Measurements from ENCODE around the gene DNAJC3.

DNA sequence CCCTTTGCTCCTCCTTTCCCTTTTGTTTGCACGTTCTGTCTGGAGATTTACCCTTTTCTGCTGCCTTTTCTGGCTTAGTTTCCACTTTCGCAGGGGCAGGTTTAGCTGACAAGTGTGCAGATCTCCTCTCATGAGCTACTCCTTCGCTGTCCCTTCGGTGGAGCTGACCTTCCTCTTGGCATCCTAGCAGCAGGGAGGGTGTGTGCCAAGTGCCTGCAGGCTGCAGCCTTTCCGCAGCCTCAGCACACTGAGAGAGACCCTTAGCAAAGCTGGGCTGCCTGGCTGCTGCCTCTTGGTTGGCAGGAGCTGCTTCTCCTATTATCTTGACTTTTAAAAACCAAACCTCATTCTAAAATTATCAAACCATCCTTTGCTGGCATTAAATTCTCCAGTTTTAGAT, 132.5 kb downstream of the DNAJC3 start:
- TF ChIP-seq SIN3A (IDR thresholded peaks at IDR 0.05; ENCODE audit: borderline replicate concordance, insufficient read depth, low read depth, low read length) (no peak), POLR2AphosphoS5 (IDR thresholded peaks at IDR 0.05; ENCODE audit: low read depth, low read length) (no peak), TCF7L2 (IDR thresholded peaks at IDR 0.05; ENCODE audit: low read depth, low read length) (no peak)
- TF ChIP-seq, protein P1, sequence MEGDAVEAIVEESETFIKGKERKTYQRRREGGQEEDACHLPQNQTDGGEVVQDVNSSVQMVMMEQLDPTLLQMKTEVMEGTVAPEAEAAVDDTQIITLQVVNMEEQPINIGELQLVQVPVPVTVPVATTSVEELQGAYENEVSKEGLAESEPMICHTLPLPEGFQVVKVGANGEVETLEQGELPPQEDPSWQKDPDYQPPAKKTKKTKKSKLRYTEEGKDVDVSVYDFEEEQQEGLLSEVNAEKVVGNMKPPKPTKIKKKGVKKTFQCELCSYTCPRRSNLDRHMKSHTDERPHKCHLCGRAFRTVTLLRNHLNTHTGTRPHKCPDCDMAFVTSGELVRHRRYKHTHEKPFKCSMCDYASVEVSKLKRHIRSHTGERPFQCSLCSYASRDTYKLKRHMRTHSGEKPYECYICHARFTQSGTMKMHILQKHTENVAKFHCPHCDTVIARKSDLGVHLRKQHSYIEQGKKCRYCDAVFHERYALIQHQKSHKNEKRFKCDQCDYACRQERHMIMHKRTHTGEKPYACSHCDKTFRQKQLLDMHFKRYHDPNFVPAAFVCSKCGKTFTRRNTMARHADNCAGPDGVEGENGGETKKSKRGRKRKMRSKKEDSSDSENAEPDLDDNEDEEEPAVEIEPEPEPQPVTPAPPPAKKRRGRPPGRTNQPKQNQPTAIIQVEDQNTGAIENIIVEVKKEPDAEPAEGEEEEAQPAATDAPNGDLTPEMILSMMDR (IDR thresholded peaks at IDR 0.05): no peak
- TF ChIP-seq, protein P2, sequence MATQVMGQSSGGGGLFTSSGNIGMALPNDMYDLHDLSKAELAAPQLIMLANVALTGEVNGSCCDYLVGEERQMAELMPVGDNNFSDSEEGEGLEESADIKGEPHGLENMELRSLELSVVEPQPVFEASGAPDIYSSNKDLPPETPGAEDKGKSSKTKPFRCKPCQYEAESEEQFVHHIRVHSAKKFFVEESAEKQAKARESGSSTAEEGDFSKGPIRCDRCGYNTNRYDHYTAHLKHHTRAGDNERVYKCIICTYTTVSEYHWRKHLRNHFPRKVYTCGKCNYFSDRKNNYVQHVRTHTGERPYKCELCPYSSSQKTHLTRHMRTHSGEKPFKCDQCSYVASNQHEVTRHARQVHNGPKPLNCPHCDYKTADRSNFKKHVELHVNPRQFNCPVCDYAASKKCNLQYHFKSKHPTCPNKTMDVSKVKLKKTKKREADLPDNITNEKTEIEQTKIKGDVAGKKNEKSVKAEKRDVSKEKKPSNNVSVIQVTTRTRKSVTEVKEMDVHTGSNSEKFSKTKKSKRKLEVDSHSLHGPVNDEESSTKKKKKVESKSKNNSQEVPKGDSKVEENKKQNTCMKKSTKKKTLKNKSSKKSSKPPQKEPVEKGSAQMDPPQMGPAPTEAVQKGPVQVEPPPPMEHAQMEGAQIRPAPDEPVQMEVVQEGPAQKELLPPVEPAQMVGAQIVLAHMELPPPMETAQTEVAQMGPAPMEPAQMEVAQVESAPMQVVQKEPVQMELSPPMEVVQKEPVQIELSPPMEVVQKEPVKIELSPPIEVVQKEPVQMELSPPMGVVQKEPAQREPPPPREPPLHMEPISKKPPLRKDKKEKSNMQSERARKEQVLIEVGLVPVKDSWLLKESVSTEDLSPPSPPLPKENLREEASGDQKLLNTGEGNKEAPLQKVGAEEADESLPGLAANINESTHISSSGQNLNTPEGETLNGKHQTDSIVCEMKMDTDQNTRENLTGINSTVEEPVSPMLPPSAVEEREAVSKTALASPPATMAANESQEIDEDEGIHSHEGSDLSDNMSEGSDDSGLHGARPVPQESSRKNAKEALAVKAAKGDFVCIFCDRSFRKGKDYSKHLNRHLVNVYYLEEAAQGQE (IDR thresholded peaks at IDR 0.05; ENCODE audit: insufficient read depth in 1 of 2, low read depth in 2 of 2, low read length in 1 of 2): no peak

Measured in Panc1 (cell line).